Measurements from ENCODE around the gene EDA. TPM values are rescaled to one million over a fixed set of nuclear protein-coding genes. Genes with fewer than 3 reads are reported as not detected.

EDA gene
- polyA plus RNA-seq: 0.52 and 3.0 TPM in 2 replicates

GRCh38 chrX:69615779-69616456, at the start of gene EDA:
TSS of gene EDA (plus strand) at chrX:69616113.

GRCh38 chrX:70049925-70050324, 434.0 kb downstream of the EDA start, which contains the start of gene AWAT2:
TSS of gene AWAT2 (minus strand) at chrX:70049938. CDS start at chrX:70049932, 6 bp downstream.

GRCh38 chrX:70062076-70062475, 446.2 kb downstream of the EDA start, which contains the start of gene OTUD6A:
TSS of gene OTUD6A (plus strand) at chrX:70062457. CDS start at chrX:70062525, 68 bp downstream.

Other genes with a start within 250 kb of the EDA start
- 0.60 and 1.5 TPM in 2 replicates for gene NALF2, start 111.8 kb upstream of the EDA start, polyA plus RNA-seq

Measured in Purkinje cell (primary cell).